DND-41 (cell line): ENCODE results near the gene NEK2.

Source experiments
- ATAC-seq: fragments of 200-7000 bp; cut with Tn5 transposase; 3 replicates; pipeline ENCODE4 v1.9.1; 2021; ENCODE audit warnings: low read depth; ENCODE audit not compliant: insufficient read depth
- DNase-seq: peaks from one replicate; pipeline ENCODE4 v3.0.0-alpha.2; 2020
- H2AFZ ChIP-seq: 2 replicates; pipeline ENCODE4 v1.6.0; 2012; ENCODE audit warnings: low read depth, low read length
- H3K27ac ChIP-seq: 2 replicates; pipeline ENCODE4 v1.5.1; 2012; ENCODE audit warnings: low read length, inconsistent platforms
- H3K27me3 ChIP-seq: fragments of 200-600 bp; sonication (generic); 2 replicates; pipeline ENCODE4 v1.6.0; 2012; ENCODE audit warnings: low read length, mild to moderate bottlenecking, inconsistent platforms; ENCODE audit not compliant: insufficient read depth, poor library complexity
- H3K36me3 ChIP-seq: 2 replicates; pipeline ENCODE4 v1.5.1; 2012; ENCODE audit warnings: low read length, inconsistent platforms; ENCODE audit not compliant: insufficient read depth
- H3K4me1 ChIP-seq: 2 replicates; pipeline ENCODE4 v1.5.1; 2012; ENCODE audit warnings: mild to moderate bottlenecking, low read length; ENCODE audit not compliant: insufficient read depth
- H3K4me2 ChIP-seq: 2 replicates; pipeline ENCODE4 v1.6.0; 2012; ENCODE audit warnings: mild to moderate bottlenecking, moderate library complexity, low read length, inconsistent platforms; ENCODE audit not compliant: insufficient read depth
- H3K4me3 ChIP-seq, 2 experiments: fragments of 200-600 bp in 1 of 2; shearing (Covaris generic) in 1 of 2; 2 replicates each; pipeline ENCODE4 v1.5.1; 2012 to 2016; ENCODE audit warnings: inconsistent platforms in 2 of 2, low read length in 2 of 2, mild to moderate bottlenecking in 2 of 2, low read depth in 1 of 2, moderate library complexity in 1 of 2
- H3K79me2 ChIP-seq: 2 replicates; pipeline ENCODE4 v1.6.0; 2012; ENCODE audit warnings: low read length, inconsistent platforms; ENCODE audit not compliant: insufficient read depth
- H3K9ac ChIP-seq: 2 replicates; pipeline ENCODE4 v1.6.0; 2012; ENCODE audit warnings: low read depth, mild to moderate bottlenecking, inconsistent platforms, low read length, moderate library complexity
- H3K9me3 ChIP-seq: 2 replicates; pipeline ENCODE4 v1.5.1; 2012; ENCODE audit warnings: low read length, moderate library complexity, mild to moderate bottlenecking, inconsistent platforms; ENCODE audit not compliant: insufficient read depth, severe bottlenecking
- H4K20me1 ChIP-seq: 2 replicates; pipeline ENCODE4 v1.6.0; 2012; ENCODE audit warnings: low read length; ENCODE audit not compliant: insufficient read depth
- CTCF ChIP-seq: IDR thresholded peaks from 2 replicates; pipeline ENCODE4 v1.5.1; 2012; ENCODE audit warnings: borderline replicate concordance, low read length, moderate library complexity, mild to moderate bottlenecking; ENCODE audit not compliant: poor library complexity, severe bottlenecking; ENCODE audit errors: extremely low read depth
- EZH2 ChIP-seq: IDR thresholded peaks from 3 replicates; pipeline ENCODE4 v1.6.1; 2012; ENCODE audit warnings: borderline replicate concordance, low read depth, mild to moderate bottlenecking, moderate library complexity, low read length, inconsistent platforms; ENCODE audit not compliant: severe bottlenecking

NEK2 gene

GRCh38 chr1:211704543-211704942 is 29.1 kb upstream of the NEK2 start:
- Histone ChIP-seq H2AFZ (no peak overlapping the region), H3K9me3 (no peaks in the 10 kb centered on the region), H3K27me3 (peaks cover 4% of the 10 kb centered on the region), H3K4me3 (no peak overlapping the region), H3K27ac (no peak overlapping the region), H3K9ac (no peak overlapping the region), H4K20me1 (no peaks in the 10 kb centered on the region), H3K4me1 (no peaks in the 10 kb centered on the region), H3K4me2 (no peak overlapping the region), H3K36me3 (no peaks in the 10 kb centered on the region), H3K79me2 (no peaks in the 10 kb centered on the region)
- DNase-seq (no peak), ATAC-seq (no peak)
- TF ChIP-seq EZH2 (no peak), CTCF (no peak)

GRCh38 chr1:211703812-211704537 is 28.6 kb upstream of the NEK2 start:
- no peak overlapping the region for H3K27ac ChIP-seq
- peaks cover 4% of the 10 kb centered on the region for H3K27me3 ChIP-seq
- H3K79me2 ChIP-seq = no peaks in the 10 kb centered on the region
- no peak overlapping the region for H2AFZ ChIP-seq
- H3K4me1 ChIP-seq = no peaks in the 10 kb centered on the region
- TF ChIP-seq EZH2 = no peak
- no peak for TF ChIP-seq CTCF
- no peak overlapping the region for H3K4me2 ChIP-seq
- no peak overlapping the region for H3K4me3 ChIP-seq
- ATAC-seq (no peak), DNase-seq (no peak)
- no peaks in the 10 kb centered on the region for H4K20me1 ChIP-seq
- no peaks in the 10 kb centered on the region for H3K36me3 ChIP-seq
- H3K9ac ChIP-seq = no peak overlapping the region
- no peaks in the 10 kb centered on the region for H3K9me3 ChIP-seq

DNA sequence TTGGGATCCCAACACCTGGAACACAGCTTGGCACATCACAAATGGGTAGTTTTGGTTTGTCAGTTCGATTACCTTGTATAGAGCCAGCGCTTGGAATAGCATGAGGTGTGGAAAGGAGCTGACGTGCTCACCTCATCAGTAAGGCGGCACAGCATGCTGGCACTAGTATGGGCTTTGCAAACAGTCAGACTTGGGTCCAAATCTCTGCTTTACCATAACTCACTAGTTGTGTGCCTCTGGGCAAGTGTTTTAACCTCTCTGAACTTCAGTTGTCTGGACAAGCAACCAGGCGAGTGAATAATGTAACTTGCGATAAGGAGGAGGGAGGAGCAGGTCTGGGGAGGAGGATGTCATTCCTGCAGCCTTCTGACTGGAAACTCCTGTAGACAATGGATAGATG is 26.3 kb upstream of the NEK2 start:
- TF ChIP-seq EZH2 = no peak
- TF ChIP-seq CTCF = no peak
- Histone ChIP-seq H4K20me1 (no peaks in the 10 kb centered on the region), H3K4me2 (no peak overlapping the region), H3K4me3 (no peak overlapping the region), H3K4me1 (peaks cover 9% of the 10 kb centered on the region), H2AFZ (no peak overlapping the region), H3K27ac (no peak overlapping the region), H3K9me3 (no peaks in the 10 kb centered on the region), H3K36me3 (no peaks in the 10 kb centered on the region), H3K79me2 (no peaks in the 10 kb centered on the region), H3K9ac (no peak overlapping the region), H3K27me3 (peaks cover 4% of the 10 kb centered on the region)
- ATAC-seq (no peak), DNase-seq (no peak)

- no peak overlapping the region for H3K4me2 ChIP-seq
- H3K27me3 ChIP-seq = peaks cover 4% of the 10 kb centered on the region
- H3K4me3 ChIP-seq = no peak overlapping the region
- H2AFZ ChIP-seq = no peak overlapping the region
- DNase-seq = no peak
- no peak overlapping the region for H3K27ac ChIP-seq
- H3K36me3 ChIP-seq = no peaks in the 10 kb centered on the region
- H3K4me1 ChIP-seq = peaks cover 9% of the 10 kb centered on the region
- TF ChIP-seq EZH2 = no peak
- no peak for TF ChIP-seq CTCF
- H3K9ac ChIP-seq = no peak overlapping the region
- no peaks in the 10 kb centered on the region for H3K9me3 ChIP-seq
- no peak for ATAC-seq
- no peaks in the 10 kb centered on the region for H3K79me2 ChIP-seq
- no peaks in the 10 kb centered on the region for H4K20me1 ChIP-seq
Measured at GRCh38 chr1:211699059-211699458, 23.6 kb upstream of the NEK2 start.
